Measurements from ENCODE around the gene PODN. TPM values are rescaled to one million over a fixed set of nuclear protein-coding genes. Genes with fewer than 3 reads are reported as not detected.

The PODN gene
- total RNA-seq, 1 experiment from 2014 or later: not detected

DNA sequence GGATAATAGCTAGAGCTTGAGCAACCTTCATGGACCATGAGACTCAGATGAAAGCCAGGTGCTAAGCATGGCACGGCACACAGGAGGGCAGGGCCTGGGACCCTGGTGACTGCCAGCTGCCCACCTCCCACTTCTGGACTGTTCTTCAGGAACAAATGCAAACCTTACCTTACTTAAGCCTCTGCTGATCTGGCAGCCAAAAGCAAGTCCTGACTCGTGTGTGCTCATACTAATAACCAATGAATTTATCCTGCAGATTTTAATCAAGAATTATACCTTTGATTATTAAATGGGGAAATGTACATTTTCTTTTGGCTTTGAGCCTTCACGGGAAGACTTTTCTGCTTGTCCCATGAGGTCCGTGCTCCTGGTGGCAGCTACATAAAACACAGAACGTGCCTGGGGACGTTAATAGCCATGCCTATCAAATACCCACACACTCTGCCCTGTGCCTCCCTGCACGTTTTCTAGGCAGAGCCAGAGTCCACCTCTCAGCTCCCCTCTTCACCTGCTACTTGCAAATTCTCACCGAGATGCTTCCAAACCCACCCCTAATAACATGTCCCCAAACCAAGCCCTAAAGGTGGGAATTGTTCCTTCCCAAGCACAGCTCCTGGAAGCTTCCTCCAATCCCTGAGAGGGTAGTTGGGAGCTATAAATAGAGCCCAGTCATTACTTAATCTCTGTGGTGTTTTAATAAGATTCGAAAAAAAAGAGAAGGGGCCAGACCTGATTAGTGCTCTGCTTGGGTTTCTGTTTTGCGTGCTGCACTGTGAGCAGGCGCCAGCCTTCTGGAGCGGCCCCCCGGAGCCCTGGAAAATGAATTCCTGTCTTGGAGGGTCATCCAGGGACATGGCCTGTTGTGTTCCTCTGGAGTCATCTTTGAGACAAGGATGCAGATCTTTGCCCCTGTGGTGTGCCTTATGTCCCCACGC lies 46.9 kb downstream of the PODN start:
- in situ Hi-C loops (cut with HindIII; ENCODE audit: low sequenced_read_pairs): no loop called here
- DNase-seq (ENCODE audit: low spot score): no peak

DNA sequence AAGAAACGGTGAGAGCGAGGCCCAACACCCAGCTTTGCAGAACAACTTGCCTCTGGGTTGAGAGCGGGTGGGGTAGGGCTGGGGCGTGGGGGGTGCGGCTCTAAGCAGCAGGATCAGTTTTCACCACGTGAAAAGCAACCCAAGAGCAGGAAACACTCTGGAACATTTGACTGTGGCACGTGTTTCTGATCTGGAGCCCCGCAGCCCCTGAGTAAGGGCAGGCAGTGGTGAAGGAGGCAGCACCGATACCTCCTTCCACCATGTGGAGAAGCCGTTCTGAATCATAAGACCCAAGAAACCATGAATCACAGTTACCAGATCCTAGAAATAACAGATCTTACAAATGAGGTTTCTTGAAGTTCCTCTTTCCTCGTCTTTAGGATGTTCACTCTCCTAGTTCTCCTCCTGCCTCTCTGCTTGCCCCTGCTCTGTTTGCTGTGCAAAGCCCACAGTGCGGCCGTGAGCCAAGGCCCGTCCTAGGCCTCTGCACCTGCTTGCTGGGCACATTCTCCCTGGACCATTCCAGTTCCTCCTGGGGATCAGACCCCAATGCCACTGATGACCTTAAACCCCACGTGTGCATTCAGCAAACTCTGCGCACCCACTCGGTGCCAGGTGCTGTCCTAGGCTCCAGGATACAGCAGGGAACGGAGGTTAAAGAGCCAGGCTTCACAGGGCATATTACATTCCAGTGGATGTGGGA lies 48.5 kb downstream of the PODN start:
- in situ Hi-C loops (cut with HindIII; ENCODE audit: low sequenced_read_pairs): no loop called here

DNA sequence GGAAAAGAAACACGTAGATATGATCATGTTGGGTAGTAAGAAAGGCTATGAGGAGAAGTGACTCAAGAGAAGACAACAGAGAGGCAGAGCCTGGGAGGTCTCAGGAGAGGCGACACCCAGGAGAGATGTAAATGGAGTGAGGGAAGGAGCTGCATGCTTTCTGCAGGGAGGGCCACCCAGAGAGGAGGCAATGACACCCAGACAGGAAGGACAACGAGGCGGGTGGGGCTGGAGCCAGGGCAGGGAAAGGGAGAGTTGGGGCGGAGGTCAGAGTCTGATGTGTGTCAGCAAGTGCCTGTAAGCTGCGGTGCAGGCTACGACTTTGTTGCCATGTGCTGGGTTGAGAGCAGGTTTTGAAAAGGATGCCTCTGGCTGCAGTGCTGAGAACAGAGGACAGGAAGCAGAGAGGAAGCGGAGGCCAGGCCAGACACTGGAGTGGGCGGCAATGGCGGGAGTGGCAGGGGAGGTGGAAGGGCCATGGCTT lies 49.1 kb downstream of the PODN start:
- in situ Hi-C loops (cut with HindIII; ENCODE audit: low sequenced_read_pairs): no loop called here
- no peak for DNase-seq (ENCODE audit: low spot score)

More for the DNA sequence above, 48.5 kb downstream of the PODN start:
- no peak for DNase-seq (ENCODE audit: low spot score)

DNA sequence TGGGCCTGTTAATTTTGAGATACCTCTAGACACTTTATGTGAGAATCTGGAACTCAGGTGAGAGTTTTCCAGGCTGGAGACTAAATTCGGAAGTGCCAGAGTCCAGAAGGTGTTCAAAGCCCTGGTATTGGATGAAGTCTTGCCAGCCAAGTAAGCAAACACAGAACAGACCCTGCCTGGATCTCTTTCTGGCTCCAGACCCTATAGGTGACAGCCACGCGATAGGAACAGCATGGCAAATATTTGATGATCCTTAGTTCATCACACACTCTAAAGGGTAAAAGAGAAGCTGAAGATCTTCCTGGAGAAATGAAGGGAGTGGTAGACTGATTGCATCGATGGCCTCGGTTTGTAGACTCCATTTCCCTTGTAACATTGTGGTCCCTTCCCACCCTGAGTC lies 49.7 kb downstream of the PODN start:
- in situ Hi-C loops (cut with HindIII; ENCODE audit: low sequenced_read_pairs): no loop called here

DNA sequence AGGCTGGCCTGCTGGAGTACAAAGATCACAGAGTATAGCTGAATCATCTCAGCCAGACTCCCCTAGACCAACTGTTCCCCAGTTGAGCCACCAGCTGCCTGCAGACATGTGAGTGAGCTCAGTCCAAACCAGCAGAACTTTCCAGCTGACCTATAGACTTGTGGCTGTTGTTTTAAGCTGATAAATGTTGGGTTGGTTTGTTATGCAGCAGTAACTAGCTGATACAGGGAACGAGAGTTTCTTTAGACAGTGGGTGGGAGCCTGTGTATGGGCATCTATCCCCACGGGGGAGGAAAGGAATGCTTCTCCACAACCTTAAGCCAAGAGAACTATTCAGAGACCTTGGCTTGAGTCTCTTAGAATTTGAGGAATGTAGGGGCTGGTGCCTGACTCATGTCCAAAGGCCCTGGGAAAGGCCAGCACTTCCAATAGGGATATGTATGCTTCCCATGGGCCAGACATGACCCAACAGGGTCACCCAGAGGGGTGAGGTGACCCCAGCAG lies 50.3 kb downstream of the PODN start:
- in situ Hi-C loops (cut with HindIII; ENCODE audit: low sequenced_read_pairs): no loop called here
- no peak for DNase-seq (ENCODE audit: low spot score)

More for the DNA sequence above, 49.7 kb downstream of the PODN start:
- no peak for DNase-seq (ENCODE audit: low spot score)

GRCh38 chr1:53112861-53113260 lies 50.8 kb downstream of the PODN start:
- no peak for DNase-seq (ENCODE audit: low spot score)
- in situ Hi-C loops (cut with HindIII; ENCODE audit: low sequenced_read_pairs): no loop called here

DNA sequence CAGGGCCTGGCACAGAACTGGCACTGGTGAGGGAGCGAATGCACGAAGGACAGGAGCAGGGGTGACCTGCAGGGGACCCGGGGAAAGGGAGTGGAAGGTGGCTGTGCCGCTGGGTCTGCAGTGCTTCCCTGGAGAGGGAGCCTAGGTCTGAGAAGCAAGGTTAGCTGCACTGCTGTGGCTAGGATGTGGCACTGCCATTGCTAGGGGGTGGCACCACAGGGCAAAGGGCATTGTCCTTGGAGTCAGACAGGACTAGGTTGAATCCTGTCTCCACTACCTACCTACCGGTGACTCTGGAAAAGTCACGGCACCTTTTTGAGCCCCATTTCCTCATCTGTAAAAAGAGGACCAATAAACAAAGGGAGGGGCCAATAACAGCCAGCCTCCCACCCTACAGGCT lies 52.1 kb downstream of the PODN start:
- DNase-seq (ENCODE audit: low spot score): no peak
- in situ Hi-C loops (cut with HindIII; ENCODE audit: low sequenced_read_pairs): no loop called here

- no peak for DNase-seq (ENCODE audit: low spot score)
- in situ Hi-C loops (cut with HindIII; ENCODE audit: low sequenced_read_pairs): no loop called here
Measured at GRCh38 chr1:53114581-53115400, 52.8 kb downstream of the PODN start.

- in situ Hi-C loops (cut with HindIII; ENCODE audit: low sequenced_read_pairs): no loop called here
- DNase-seq (ENCODE audit: low spot score): no peak
Measured at GRCh38 chr1:53115403-53116306, 53.6 kb downstream of the PODN start.

GRCh38 chr1:53116307-53116810 lies 54.3 kb downstream of the PODN start:
- in situ Hi-C loops (cut with HindIII; ENCODE audit: low sequenced_read_pairs): no loop called here
- no peak for DNase-seq (ENCODE audit: low spot score)

DNA sequence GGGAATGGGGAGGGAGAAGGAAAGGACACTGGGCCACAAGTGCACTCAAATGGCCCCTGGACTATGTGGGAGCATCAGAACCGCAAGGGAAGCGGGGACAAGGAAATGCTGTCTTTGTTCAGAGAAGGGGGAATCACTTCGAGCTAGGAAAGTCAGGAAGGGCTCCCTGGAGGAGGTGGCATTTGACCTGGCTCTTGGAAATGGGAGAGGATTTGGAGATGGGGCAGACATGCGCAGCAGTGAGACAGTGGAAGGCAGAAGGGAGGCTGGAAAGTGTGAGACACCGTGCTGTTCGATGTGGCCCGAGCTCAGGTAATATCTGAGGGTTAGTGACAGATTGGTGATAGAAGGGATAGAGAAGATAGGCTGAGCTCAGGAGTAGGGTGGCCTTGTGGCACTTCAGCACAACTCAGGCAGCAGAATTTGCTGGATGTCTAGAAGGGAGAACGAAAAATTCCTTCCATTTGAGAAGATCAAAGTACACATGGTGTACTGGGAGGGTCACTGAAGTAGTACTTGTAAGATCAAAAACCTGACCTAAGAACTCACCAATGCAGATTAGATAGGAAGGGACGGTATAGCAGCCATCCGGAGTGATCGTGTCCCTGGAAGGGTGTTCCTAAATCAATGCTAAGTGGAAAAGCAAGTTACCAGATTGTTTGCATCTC lies 55.1 kb downstream of the PODN start:
- no peak for DNase-seq (ENCODE audit: low spot score)
- in situ Hi-C loops (cut with HindIII; ENCODE audit: low sequenced_read_pairs): no loop called here

DNA sequence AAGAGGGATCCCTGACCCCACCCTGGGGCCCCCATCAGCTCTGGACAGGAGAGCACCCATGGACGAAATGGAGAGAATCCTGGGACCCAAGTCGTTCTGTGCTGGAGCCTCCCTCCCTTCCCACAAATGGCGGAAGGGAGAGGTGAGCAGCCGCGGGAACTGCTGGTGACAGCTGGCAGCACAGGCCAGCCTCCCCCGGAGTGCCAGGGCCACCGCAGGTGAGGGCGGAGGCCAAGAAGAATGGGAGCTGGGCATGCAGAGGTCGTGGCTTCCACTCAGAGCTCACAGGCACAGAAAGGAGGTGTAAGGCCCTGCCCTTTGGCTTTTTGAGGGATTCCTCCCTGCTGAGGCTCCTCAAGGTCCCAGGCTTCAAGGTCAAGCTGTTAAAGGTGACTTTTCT lies 55.8 kb downstream of the PODN start:
- DNase-seq (ENCODE audit: low spot score): no peak
- in situ Hi-C loops (cut with HindIII; ENCODE audit: low sequenced_read_pairs): no loop called here

- in situ Hi-C loops (cut with HindIII; ENCODE audit: low sequenced_read_pairs): no loop called here
- no peak for DNase-seq (ENCODE audit: low spot score)
Measured at GRCh38 chr1:53120659-53121058, 58.6 kb downstream of the PODN start.

DNA sequence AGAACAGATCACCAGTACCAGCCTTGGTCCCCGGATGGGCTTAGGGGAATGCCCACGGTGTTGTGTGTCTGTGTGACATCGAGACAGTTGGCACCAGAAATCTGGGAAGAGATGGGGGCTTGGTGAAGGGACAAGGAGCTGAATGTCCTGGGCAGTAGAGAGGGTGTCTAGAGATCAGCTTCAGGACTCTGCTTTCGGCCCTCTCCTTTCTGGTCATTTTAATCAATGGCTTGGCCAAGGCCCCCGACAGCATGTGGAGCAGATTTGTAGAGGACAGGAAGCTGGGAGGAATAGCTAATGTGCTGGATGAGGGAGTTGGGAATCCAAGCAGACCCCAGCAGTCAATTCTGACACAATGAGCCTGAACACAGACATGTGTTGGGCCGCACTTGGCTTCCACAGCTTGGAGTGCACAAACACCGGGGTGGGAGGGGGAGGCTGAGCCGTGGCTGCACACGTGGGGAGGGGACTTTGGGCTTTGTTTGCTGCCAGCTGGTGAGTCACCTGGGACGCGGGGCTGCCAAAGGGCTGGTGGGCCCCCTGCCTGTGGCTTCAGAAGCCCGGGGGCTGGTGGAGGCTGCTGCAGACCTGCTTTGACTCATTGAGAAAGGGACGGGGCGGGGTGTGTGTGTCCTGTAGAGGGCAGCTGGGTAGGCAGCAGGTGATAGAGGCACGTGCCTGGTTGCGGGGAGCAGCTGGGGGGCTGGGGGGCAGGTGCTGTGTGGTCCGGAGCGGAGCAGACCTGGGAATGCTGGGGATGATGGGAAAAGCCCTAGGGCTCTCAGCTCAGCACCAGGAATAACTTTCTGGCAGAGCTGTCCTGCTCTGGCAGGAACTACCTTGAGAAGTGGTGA lies 59.5 kb downstream of the PODN start:
- DNase-seq (ENCODE audit: low spot score): no peak
- in situ Hi-C loops (cut with HindIII; ENCODE audit: low sequenced_read_pairs): no loop called here

DNA sequence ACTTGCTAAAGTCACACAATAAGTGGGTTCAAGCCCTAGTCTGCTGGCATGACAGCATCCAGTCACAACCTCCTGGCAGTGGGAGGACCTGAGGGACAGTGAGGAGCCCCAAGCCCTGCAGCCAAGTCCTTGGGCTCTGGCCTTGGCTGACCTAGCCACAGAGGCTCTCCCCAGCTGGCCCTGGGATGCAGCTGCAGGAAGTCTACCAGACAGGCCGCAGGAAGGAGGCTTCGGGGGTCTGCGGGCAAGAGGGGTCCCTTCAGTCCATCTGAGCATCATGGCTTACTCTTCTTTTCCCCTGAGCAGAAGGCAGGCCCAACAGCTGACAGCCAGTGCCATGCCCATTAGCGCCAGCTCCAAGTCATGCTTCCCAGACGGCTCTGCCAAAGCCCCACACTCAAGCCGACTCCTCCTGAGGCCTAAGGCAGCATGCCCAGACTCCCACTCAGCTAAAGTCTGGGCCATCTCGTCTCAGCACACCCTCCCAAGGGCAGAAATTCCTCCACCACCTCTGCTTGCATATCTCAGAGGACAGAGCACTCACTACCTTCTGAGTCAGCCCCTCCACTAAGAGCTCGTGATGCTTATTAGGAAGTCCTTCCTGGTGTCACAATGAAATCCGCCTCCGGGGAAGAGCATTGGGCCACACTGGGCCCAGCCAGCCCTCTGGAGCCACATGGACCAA lies 60.3 kb downstream of the PODN start:
- no peak for DNase-seq (ENCODE audit: low spot score)
- in situ Hi-C loops (cut with HindIII; ENCODE audit: low sequenced_read_pairs): no loop called here

DNA sequence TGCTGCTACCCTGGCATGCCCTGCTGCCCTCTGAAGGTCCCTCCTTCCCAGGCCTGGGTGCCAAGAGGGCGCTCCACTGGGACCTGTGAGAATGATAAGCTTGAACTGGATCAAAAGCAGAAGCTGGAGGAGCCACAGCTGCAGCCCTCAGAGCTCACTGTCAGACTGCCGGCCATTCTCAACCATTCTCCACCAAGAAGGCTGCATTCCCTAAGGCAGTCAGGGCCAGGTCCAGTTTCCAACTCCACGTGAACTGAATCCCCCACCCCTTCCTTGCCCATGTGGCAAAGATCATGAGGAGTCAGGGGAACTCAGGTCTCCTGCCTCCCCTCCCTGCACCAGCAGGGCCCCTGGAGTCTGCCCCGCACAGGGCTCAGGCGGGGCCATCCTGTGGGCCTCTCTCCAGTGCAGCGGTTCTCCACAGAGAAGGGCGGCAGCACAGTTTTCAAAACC lies 61.0 kb downstream of the PODN start:
- no peak for DNase-seq (ENCODE audit: low spot score)
- in situ Hi-C loops (cut with HindIII; ENCODE audit: low sequenced_read_pairs): no loop called here

Data from G401 (cell line).